Loucy (cell line): ENCODE data around the gene FAF1.

Source experiments
- H2AFZ ChIP-seq: fragments of 200-600 bp; sonication (generic); 2 replicates; pipeline ENCODE4 v1.6.0; 2016; ENCODE audit warnings: antibody characterized with exemption, mild to moderate bottlenecking, low read length, moderate library complexity
- H3F3A ChIP-seq: fragments of 200-600 bp; 2 replicates; pipeline ENCODE4 v1.6.0; 2016; ENCODE audit warnings: antibody characterized with exemption, low read depth, mild to moderate bottlenecking
- H3K27me3 ChIP-seq: fragments of 200-600 bp; sonication (generic); 2 replicates; pipeline ENCODE4 v1.6.1; 2014; ENCODE audit warnings: low read length, mild to moderate bottlenecking; ENCODE audit not compliant: insufficient read depth, poor library complexity, severe bottlenecking
- H3K36me3 ChIP-seq: fragments of 200-600 bp; sonication (generic); 2 replicates; pipeline ENCODE4 v1.6.1; 2016; ENCODE audit warnings: low read length; ENCODE audit not compliant: insufficient read depth
- H3K4me1 ChIP-seq: fragments of 200-600 bp; sonication (generic); 2 replicates; pipeline ENCODE4 v1.5.1; 2014; ENCODE audit warnings: low read length, mild to moderate bottlenecking; ENCODE audit not compliant: insufficient read depth, poor library complexity, severe bottlenecking
- H3K4me2 ChIP-seq: fragments of 200-600 bp; sonication (generic); 2 replicates; pipeline ENCODE4 v1.6.0; 2014; ENCODE audit warnings: antibody characterized with exemption, low read length, low read depth, mild to moderate bottlenecking; ENCODE audit not compliant: poor library complexity, severe bottlenecking
- H3K4me3 ChIP-seq: fragments of 200-600 bp; sonication (generic); 2 replicates; pipeline ENCODE4 v1.5.1; 2014; ENCODE audit warnings: low read length, mild to moderate bottlenecking, mixed read lengths; ENCODE audit not compliant: poor library complexity, severe bottlenecking
- H3K79me2 ChIP-seq: fragments of 200-600 bp; sonication (generic); 2 replicates; pipeline ENCODE4 v1.6.1; 2014; ENCODE audit warnings: low read length; ENCODE audit not compliant: insufficient read depth
- H3K9ac ChIP-seq: fragments of 200-600 bp; sonication (generic); 2 replicates; pipeline ENCODE4 v1.6.0; 2014; ENCODE audit warnings: mild to moderate bottlenecking, low read depth, low read length, moderate library complexity; ENCODE audit not compliant: poor library complexity, severe bottlenecking
- H3K9me2 ChIP-seq: fragments of 200-600 bp; sonication (generic); replicated peaks from 2 replicates; pipeline ENCODE4 v1.6.1; 2016; ENCODE audit warnings: low read depth, low read length, mixed read lengths
- H3K9me3 ChIP-seq: fragments of 200-600 bp; sonication (generic); 2 replicates; pipeline ENCODE4 v1.6.1; 2014; ENCODE audit warnings: mild to moderate bottlenecking, antibody characterized with exemption, low read length, low read depth; ENCODE audit not compliant: insufficient read depth
- H4K20me1 ChIP-seq: fragments of 200-600 bp; sonication (generic); 2 replicates; pipeline ENCODE4 v1.6.0; 2014; ENCODE audit warnings: antibody characterized with exemption, low read length, mild to moderate bottlenecking; ENCODE audit not compliant: insufficient read depth, poor library complexity, severe bottlenecking
- CTCF ChIP-seq: fragments of 200-600 bp; sonication (generic); conservative IDR thresholded peaks from 2 replicates; pipeline ENCODE4 v1.5.1; 2014; ENCODE audit warnings: mild to moderate bottlenecking, antibody characterized with exemption, low read length
- EZH2phosphoT487 ChIP-seq: fragments of 200-600 bp; IDR thresholded peaks from 2 replicates; pipeline ENCODE4 v1.6.1; 2018; ENCODE audit warnings: antibody characterized with exemption, mild to moderate bottlenecking, moderate library complexity, borderline replicate concordance

The FAF1 gene

GRCh38 chr1:50426702-50427085, 533.4 kb downstream of the FAF1 start:
- H3K79me2 ChIP-seq: no peaks in the 10 kb centered on the region
- H3F3A ChIP-seq: no peaks in the 10 kb centered on the region
- no peaks in the 10 kb centered on the region for H4K20me1 ChIP-seq
- H3K36me3 ChIP-seq: no peaks in the 10 kb centered on the region
- no peaks in the 10 kb centered on the region for H3K9me2 ChIP-seq
- H3K4me1 ChIP-seq: no peaks in the 10 kb centered on the region
- no peak overlapping the region for H3K4me2 ChIP-seq
- H2AFZ ChIP-seq: no peak overlapping the region
- no peak overlapping the region for H3K4me3 ChIP-seq
- H3K9me3 ChIP-seq: no peaks in the 10 kb centered on the region
- H3K9ac ChIP-seq: no peak overlapping the region
- H3K27me3 ChIP-seq: no peaks in the 10 kb centered on the region
- TF ChIP-seq CTCF: no peak

- H3K4me2 ChIP-seq: no peak overlapping the region
- H3K4me1 ChIP-seq: no peaks in the 10 kb centered on the region
- no peaks in the 10 kb centered on the region for H3K9me2 ChIP-seq
- no peak overlapping the region for H3K9ac ChIP-seq
- H3F3A ChIP-seq: no peaks in the 10 kb centered on the region
- H2AFZ ChIP-seq: no peak overlapping the region
- H3K4me3 ChIP-seq: no peak overlapping the region
- H3K27me3 ChIP-seq: no peaks in the 10 kb centered on the region
- H3K36me3 ChIP-seq: no peaks in the 10 kb centered on the region
- no peaks in the 10 kb centered on the region for H3K9me3 ChIP-seq
- H4K20me1 ChIP-seq: no peaks in the 10 kb centered on the region
- no peaks in the 10 kb centered on the region for H3K79me2 ChIP-seq
- no peak for TF ChIP-seq EZH2phosphoT487
- no peak for TF ChIP-seq CTCF
Observed at GRCh38 chr1:50426108-50426700, 533.9 kb downstream of the FAF1 start.

GRCh38 chr1:50425376-50426107, 534.5 kb downstream of the FAF1 start:
- Histone ChIP-seq H3K79me2 (no peaks in the 10 kb centered on the region), H3K9me3 (no peaks in the 10 kb centered on the region), H3F3A (no peaks in the 10 kb centered on the region), H3K9me2 (no peaks in the 10 kb centered on the region), H3K4me2 (no peak overlapping the region), H3K36me3 (no peaks in the 10 kb centered on the region), H3K4me1 (no peaks in the 10 kb centered on the region), H3K9ac (no peak overlapping the region), H4K20me1 (no peaks in the 10 kb centered on the region), H3K27me3 (no peaks in the 10 kb centered on the region), H3K4me3 (no peak overlapping the region), H2AFZ (no peak overlapping the region)
- TF ChIP-seq CTCF (no peak), EZH2phosphoT487 (no peak)
